Left colon (tissue), 2 donors: ENCODE data around the gene MESP1. TPM values are rescaled to one million over a fixed set of nuclear protein-coding genes. Genes with fewer than 3 reads are reported as not detected.
"Not testable (repeated sequence)": the region's sequence is repeated elsewhere in the genome, so short reads cannot be mapped to it uniquely, and the experiment has no call there.

Source experiments
- ATAC-seq: fragments of 200-7000 bp; cut with Tn5 transposase; one replicate; pipeline ENCODE4 v1.9.1; 2020; ENCODE audit warnings: mild to moderate bottlenecking, moderate library complexity
- DNase-seq, 2 donors: peaks; one replicate each; pipeline ENCODE4 v3.0.0-alpha.2; 2020
- intact Hi-C, 2 donors: fragments of 100-400 bp; cut with DNase I in 1 of 2; cut with micrococcal nuclease in 1 of 2; formaldehyde crosslinking; loops; one replicate each; pipeline versions ENCODE4 v1.11.2 to v1.14.0; 2022; cut with DNase I, micrococcal nuclease
- total RNA-seq, 2 donors: library from RNA; stranded (reverse); fragmentation: NEBNext Ultra II Directional; extraction: Animal tissue kit (Norgen Biotek cat#: 25700); gene quantifications; one replicate each; pipeline ENCODE4 v1.2.1, GENCODE V29; 2021
- donor health status: DM: no; HTN: no; CAD: no.
- donor health status: DM: yes; HTN: yes; CAD: no.

MESP1 gene
- total RNA-seq, 2 donors from 2014 or later, result 9.7 to 13.4 TPM

GRCh38 chr15:89782619-89782950 is 31.5 kb upstream of the MESP1 start:
- ATAC-seq, intact Hi-C loops, DNase-seq: not testable (repeated sequence)

GRCh38 chr15:89781891-89782618 is 31.0 kb upstream of the MESP1 start:
- DNase-seq (no peak), ATAC-seq (no peak)
- intact Hi-C loops, result no loop called here

DNA sequence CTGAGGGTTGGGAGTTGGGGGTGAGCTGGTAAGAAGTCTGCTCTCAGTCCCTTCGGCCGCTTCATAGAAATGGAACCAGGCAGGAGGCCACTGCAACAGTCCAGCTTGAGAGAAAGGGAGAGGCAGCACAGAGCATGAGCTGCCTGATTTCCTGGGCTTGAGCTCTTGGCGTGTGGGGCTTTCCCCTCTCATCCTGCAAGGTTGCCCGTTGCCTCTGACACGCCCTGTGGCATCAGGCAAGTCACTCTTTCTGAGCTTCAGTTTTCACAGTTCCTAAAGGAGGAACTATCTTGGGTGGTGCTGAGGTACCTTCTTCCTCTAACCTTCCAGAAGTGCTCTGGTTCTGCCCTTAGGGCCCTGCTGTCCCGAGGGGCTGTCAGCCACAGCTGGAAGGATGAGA is 30.0 kb upstream of the MESP1 start:
- intact Hi-C loops, result no loop called here
- peak; percentile 66 to 80 for DNase-seq
- peak; percentile 43 for ATAC-seq

- intact Hi-C loops, result no loop called here
- DNase-seq (no peak), ATAC-seq (peak; percentile 6)
Measured at GRCh38 chr15:89780601-89781000, 29.6 kb upstream of the MESP1 start.

DNA sequence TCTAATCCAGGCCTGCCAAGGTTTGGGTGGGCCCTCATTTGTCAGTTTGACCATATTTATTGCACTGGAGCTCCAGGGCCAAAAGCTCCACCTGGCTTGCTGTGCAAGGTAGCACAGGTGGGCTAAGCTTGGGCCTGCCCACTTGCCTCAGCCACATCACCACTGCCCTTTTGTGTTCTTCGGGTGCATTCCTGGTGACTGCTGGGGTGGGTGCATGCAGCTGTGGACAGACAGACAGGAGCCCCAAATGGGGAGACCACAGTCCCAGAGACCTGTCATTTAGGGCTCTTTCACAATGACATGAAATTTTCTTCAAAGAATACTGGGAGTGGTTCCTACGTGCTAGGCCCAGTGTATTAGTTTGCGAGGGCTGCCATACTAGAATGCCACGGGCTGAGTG is 27.8 kb upstream of the MESP1 start:
- intact Hi-C loops, result no loop called here
- DNase-seq (no peak), ATAC-seq (no peak)

GRCh38 chr15:89777782-89778380 is 26.8 kb upstream of the MESP1 start:
- ATAC-seq, result no peak
- DNase-seq, result no peak
- intact Hi-C loops, result no loop called here

GRCh38 chr15:89777073-89777751 is 26.2 kb upstream of the MESP1 start:
- no peak for ATAC-seq
- intact Hi-C loops, result no loop called here
- DNase-seq, result no peak

- intact Hi-C loops, result no loop called here
- peak; percentile 65 for ATAC-seq
- peak; percentile 83 to 86 for DNase-seq
Measured at GRCh38 chr15:89776274-89777072, 25.4 kb upstream of the MESP1 start, which contains the start of gene MESP2. TSS of gene MESP2 (plus strand) at chr15:89776332. CDS start at chr15:89776358, 26 bp downstream.

- no peak for DNase-seq
- intact Hi-C loops, result no loop called here
- ATAC-seq, result no peak
Measured at GRCh38 chr15:89775815-89776214, 24.8 kb upstream of the MESP1 start.

DNA sequence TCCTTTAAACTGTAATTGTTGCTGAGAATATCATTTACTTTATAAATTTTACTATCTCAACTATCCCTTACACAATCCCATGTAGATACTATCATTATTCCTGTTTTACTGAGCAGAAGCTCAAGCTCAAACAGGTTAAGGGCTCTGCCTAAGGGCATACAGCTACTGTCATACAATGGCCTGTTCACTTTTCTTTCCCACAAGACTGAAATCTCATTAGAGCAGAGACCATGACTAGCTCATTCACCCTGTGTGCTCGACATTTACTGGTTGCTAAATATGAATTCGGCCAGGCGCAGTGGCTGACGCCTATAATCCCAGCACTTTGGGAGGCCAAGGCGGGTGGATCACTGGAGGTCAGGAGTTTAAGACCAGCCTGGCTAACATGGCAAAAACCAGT is 23.4 kb upstream of the MESP1 start:
- intact Hi-C loops, result no loop called here
- no peak for ATAC-seq

DNA sequence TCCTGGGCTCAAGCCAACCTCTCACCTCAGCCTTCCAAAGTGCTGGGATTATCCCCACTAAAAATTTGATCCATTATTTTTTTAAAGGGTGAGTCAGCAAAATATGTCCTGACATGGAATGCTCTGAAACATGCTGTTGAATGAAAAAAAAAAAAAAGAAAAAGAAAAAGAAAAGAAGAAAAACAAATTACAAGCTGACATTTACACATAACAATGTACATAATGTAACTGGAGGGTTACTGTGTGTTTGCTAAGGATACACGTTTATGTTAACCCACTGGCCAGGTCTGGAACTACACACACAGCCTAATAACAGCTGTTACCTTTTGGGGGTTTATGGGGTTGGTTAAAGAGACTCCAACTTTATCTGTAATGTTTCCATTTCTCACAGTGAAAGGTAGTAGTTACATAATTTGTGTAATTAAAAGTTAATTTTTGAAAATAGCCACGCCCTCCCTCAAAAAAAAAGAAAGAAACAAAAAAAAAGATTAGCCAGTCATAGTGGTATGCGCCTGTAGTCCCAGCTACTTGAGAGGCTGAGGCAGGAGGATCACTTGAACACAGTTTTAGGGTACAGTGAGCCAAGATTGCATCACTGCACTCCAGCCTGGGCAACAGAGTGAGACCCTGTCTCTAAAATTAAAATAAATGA is 22.0 kb upstream of the MESP1 start:
- ATAC-seq, result peak; percentile 26
- DNase-seq, result no peak
- intact Hi-C loops, result no loop called here

More for the DNA sequence above, 23.4 kb upstream of the MESP1 start:
- no peak for DNase-seq

- DNase-seq, result no peak
- no peak for ATAC-seq
Measured at GRCh38 chr15:89770041-89770440, 19.0 kb upstream of the MESP1 start.

GRCh38 chr15:89769366-89769765 is 18.3 kb upstream of the MESP1 start:
- intact Hi-C loops, result loop anchor here in 1 of 2 donors (5.0 kb wide), 1 partner anchor 103 kb away; no protein-coding TSS in a partner anchor
- no peak for ATAC-seq
- no peak for DNase-seq

More at GRCh38 chr15:89770041-89770440, 19.0 kb upstream of the MESP1 start:
- intact Hi-C loops, result no loop called here

GRCh38 chr15:89768071-89768500 is 17.0 kb upstream of the MESP1 start:
- intact Hi-C loops, result loop anchor here in 1 of 2 donors (5.0 kb wide), 1 partner anchor 104 kb away; no protein-coding TSS in a partner anchor
- peak; percentile 83 for ATAC-seq
- peak; percentile 48 to 71 for DNase-seq

- intact Hi-C loops, result loop anchor here in 1 of 2 donors (5.0 kb wide), 1 partner anchor 105 kb away; no protein-coding TSS in a partner anchor
- ATAC-seq, result peak; percentile 52
- no peak for DNase-seq
Measured at GRCh38 chr15:89767411-89767915, 16.4 kb upstream of the MESP1 start.

GRCh38 chr15:89766357-89767311 is 15.6 kb upstream of the MESP1 start:
- ATAC-seq, result no peak
- intact Hi-C loops, result loop anchor here in 1 of 2 donors (5.0 kb wide), 1 partner anchor 106 kb away; no protein-coding TSS in a partner anchor
- no peak for DNase-seq

DNA sequence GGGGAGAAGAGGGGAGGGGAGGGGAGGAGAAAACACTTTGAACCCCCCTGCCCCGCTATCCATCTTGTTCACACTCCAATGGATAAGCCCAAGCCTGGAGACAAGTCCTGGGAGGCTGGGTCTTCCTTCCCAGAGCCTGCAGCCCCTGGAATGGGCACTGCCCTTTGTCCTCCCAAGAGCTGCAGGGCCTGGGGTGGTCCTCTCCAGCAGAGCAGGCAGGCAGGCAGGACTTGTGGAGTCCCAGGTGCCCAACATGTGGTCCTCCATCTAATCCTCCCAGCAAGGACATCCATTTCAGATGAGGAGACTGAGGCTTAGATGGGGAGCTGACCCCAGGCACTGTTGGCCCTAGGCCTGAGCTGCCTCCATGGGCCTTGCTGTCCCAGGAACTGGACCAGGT is 14.6 kb upstream of the MESP1 start:
- intact Hi-C loops, result loop anchor here in 1 of 2 donors (5.0 kb wide), 1 partner anchor 107 kb away; no protein-coding TSS in a partner anchor
- no peak for ATAC-seq

More for the DNA sequence above, 14.6 kb upstream of the MESP1 start:
- no peak for DNase-seq
